K562 (cell line): ENCODE measurements around the gene RBFOX2. TPM values are rescaled to one million over a fixed set of nuclear protein-coding genes. Genes with fewer than 3 reads are reported as not detected.

Source experiments
- CEBPG ChIP-seq, 3 experiments: fragments of 200-800 bp in 1 of 3; sonication (Bioruptor generic) in 1 of 3; sonication (generic) in 1 of 3; formaldehyde crosslinking in 1 of 3; IDR thresholded peaks in 2 of 3; conservative IDR thresholded peaks in 1 of 3; 2 replicates each; pipeline versions ENCODE4 v1.6.1 to v1.8.0; 2016 to 2022; ENCODE audit warnings: missing compliant biosample characterization in 2 of 3, missing genetic modification characterization in 2 of 3, mild to moderate bottlenecking in 1 of 3, missing genetic modification reagents in 1 of 3
- CREM ChIP-seq: IDR thresholded peaks from 2 replicates; pipeline ENCODE4 v1.6.1; 2014; ENCODE audit warnings: antibody characterized with exemption, low read depth
- CTBP1 ChIP-seq: fragments of 450-650 bp; IDR thresholded peaks from 2 replicates; pipeline ENCODE4 v1.6.1; 2016; ENCODE audit warnings: borderline replicate concordance
- CXXC5 ChIP-seq: fragments of 250-450 bp; sonication (Bioruptor Pico); IDR thresholded peaks from 2 replicates; pipeline ENCODE4 v1.8.0; 2022; ENCODE audit warnings: inconsistent platforms, mild to moderate bottlenecking, moderate library complexity
- EZH2 ChIP-seq: IDR thresholded peaks from 2 replicates; pipeline ENCODE4 v1.6.1; 2012; ENCODE audit warnings: low read depth, mild to moderate bottlenecking, inconsistent platforms, low read length, borderline replicate concordance
- FOSL1 ChIP-seq: fragments of 200-800 bp; sonication (Bioruptor generic); conservative IDR thresholded peaks from 2 replicates; pipeline ENCODE4 v1.6.1; 2016; ENCODE audit warnings: missing genetic modification characterization, missing compliant biosample characterization
- HMG20B ChIP-seq: fragments of 250-450 bp; sonication (Bioruptor Pico); IDR thresholded peaks from 2 replicates; pipeline ENCODE4 v1.5.0; 2021; ENCODE audit warnings: mild to moderate bottlenecking
- MAZ ChIP-seq, 2 experiments: fragments of 450-650 bp in 1 of 2; sonication (generic) in 1 of 2; formaldehyde crosslinking; IDR thresholded peaks in 1 of 2; conservative IDR thresholded peaks in 1 of 2; 2 replicates each; pipeline versions ENCODE4 v1.4.0 to v1.5.0; 2020; ENCODE audit warnings: mild to moderate bottlenecking in 1 of 2, missing genetic modification reagents in 1 of 2
- NR2C2 ChIP-seq, 2 experiments: fragments of 200-800 bp in 1 of 2; sonication (Bioruptor generic) in 1 of 2; sonication (generic) in 1 of 2; formaldehyde crosslinking in 1 of 2; IDR thresholded peaks; 2 replicates each; pipeline versions ENCODE4 v1.6.1 to v1.8.0; 2016 to 2022; ENCODE audit warnings: mild to moderate bottlenecking in 1 of 2, missing compliant biosample characterization in 1 of 2, missing genetic modification characterization in 1 of 2, missing genetic modification reagents in 1 of 2
- PTRF ChIP-seq: fragments of 450-650 bp; IDR thresholded peaks from 2 replicates; pipeline ENCODE4 v1.6.1; 2016; ENCODE audit warnings: mild to moderate bottlenecking, missing genetic modification characterization, missing compliant biosample characterization
- RBM39 ChIP-seq: fragments of 200-400 bp; formaldehyde crosslinking; optimal IDR thresholded peaks from 2 replicates; pipeline ENCODE3; 2018; ENCODE audit warnings: low read depth, low read length
- RCOR1 ChIP-seq, 2 experiments: IDR thresholded peaks; 2 replicates each; pipeline ENCODE4 v1.6.1; 2012; ENCODE audit warnings: low read depth in 2 of 2, low read length in 2 of 2, borderline replicate concordance in 1 of 2, improper control_type of control experiment in 1 of 2
- ZNF347 ChIP-seq: fragments of 450-650 bp; formaldehyde crosslinking; IDR thresholded peaks from 2 replicates; pipeline ENCODE4 v1.4.0; 2020; ENCODE audit warnings: low read depth, mild to moderate bottlenecking, moderate library complexity
- ZNF584 ChIP-seq: fragments of 200-800 bp; sonication (Bioruptor generic); IDR thresholded peaks from 2 replicates; pipeline ENCODE4 v1.6.1; 2016; ENCODE audit warnings: low read depth, mild to moderate bottlenecking, missing genetic modification characterization, missing compliant biosample characterization
- ZSCAN32 ChIP-seq: fragments of 450-650 bp; formaldehyde crosslinking; IDR thresholded peaks from 2 replicates; pipeline ENCODE4 v1.4.0; 2020; ENCODE audit warnings: mild to moderate bottlenecking, moderate library complexity
- polyA plus RNA-seq, 8 experiments: library from polyadenylated mRNA; depleted of rRNA in 4 of 8; stranded (reverse) in 5 of 8; unstranded in 3 of 8; fragments of >200 nt; fragmentation: Nextera tagmentation in 2 of 8; fragmentation: Illumina TruSeq in 1 of 8; extraction: Ambion mirVana in 2 of 8; extraction: Trizol in 1 of 8; gene quantifications; 2 replicates each; pipeline versions ENCODE4 v1.2.1 to v1.2.3, GENCODE V29; 2011 to 2014; ENCODE audit warnings: inconsistent platforms in 1 of 8, missing spikeins in 1 of 8
- total RNA-seq, 7 experiments: library from RNA; depleted of rRNA in 6 of 7; stranded (reverse); fragments of >200 nt in 6 of 7; fragmentation: Illumina TruSeq in 2 of 7; extraction: Trizol in 2 of 7; gene quantifications; 2 replicates each; pipeline versions ENCODE4 v1.2.1 to v1.2.3, GENCODE V29; 2011 to 2021; ENCODE audit warnings: low replicate concordance in 1 of 7
- TF ChIP-seq, protein P1 (sequence below): fragments of 250-450 bp; sonication (Bioruptor Pico); IDR thresholded peaks from 2 replicates; pipeline ENCODE4 v1.8.0; 2022; ENCODE audit warnings: moderate library complexity, mild to moderate bottlenecking, inconsistent platforms
- TF ChIP-seq, protein P2 (sequence below), 3 experiments: IDR thresholded peaks in 2 of 3; conservative IDR thresholded peaks in 1 of 3; 2 replicates each; pipeline ENCODE4 v1.5.1; 2011 to 2012; ENCODE audit warnings: low read length in 3 of 3, mild to moderate bottlenecking in 3 of 3, control low read depth in 2 of 3, improper control_type of control experiment in 1 of 3, inconsistent platforms in 1 of 3, low read depth in 1 of 3, mixed read lengths in 1 of 3, moderate library complexity in 1 of 3; ENCODE audit not compliant: insufficient read depth in 2 of 3
- TF ChIP-seq, protein P3 (sequence below): fragments of 200-800 bp; sonication (Bioruptor generic); IDR thresholded peaks from 2 replicates; pipeline ENCODE4 v1.6.1; 2017; ENCODE audit warnings: missing genetic modification characterization, missing compliant biosample characterization
- TF ChIP-seq, protein P4 (sequence below): sonication (generic); formaldehyde crosslinking; IDR thresholded peaks from 2 replicates; pipeline ENCODE4 v1.8.1; 2022; ENCODE audit warnings: missing genetic modification reagents

The RBFOX2 gene
- total and polyA plus RNA-seq, 9 of the 15 experiments (the other 6 are each of a cell fraction or from before 2014, with no cell fraction given), result 5.8 to 24.8 (median 14.2) TPM

DNA sequence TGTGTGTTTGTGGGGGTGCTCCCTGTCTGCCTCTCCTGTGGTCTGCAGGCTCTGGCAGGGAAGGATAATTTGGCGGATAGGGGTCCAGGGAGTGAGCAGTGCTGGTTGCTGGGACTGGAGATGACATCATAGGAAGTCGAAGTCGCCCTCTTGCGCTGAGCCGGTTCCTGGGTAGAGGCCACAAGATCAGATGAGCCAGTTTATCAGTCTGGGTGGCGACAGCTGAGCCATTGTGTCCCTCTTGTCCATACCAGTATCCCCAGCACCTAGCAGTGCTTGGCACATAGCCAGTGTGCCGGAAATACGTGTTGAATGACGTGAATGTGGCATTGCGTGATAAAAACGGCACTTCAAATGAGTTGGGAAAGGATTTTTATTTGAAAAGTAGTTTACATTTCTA, 301.2 kb downstream of the RBFOX2 start (continued):
- TF ChIP-seq ZNF584 (CRISPR knock-in tag), result no peak
- TF ChIP-seq, protein P1, sequence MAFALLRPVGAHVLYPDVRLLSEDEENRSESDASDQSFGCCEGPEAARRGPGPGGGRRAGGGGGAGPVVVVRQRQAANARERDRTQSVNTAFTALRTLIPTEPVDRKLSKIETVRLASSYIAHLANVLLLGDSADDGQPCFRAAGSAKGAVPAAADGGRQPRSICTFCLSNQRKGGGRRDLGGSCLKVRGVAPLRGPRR (CRISPR knock-in tag), result no peak
- peak in 1 of 2 experiments; percentile 46; a peak in 1 of 4 replicates for TF ChIP-seq RCOR1 (IDR thresholded peaks at IDR 0.05; ENCODE audit: borderline replicate concordance in 1 of 2, low read depth in 2 of 2, low read length in 2 of 2)
- TF ChIP-seq, protein P2, sequence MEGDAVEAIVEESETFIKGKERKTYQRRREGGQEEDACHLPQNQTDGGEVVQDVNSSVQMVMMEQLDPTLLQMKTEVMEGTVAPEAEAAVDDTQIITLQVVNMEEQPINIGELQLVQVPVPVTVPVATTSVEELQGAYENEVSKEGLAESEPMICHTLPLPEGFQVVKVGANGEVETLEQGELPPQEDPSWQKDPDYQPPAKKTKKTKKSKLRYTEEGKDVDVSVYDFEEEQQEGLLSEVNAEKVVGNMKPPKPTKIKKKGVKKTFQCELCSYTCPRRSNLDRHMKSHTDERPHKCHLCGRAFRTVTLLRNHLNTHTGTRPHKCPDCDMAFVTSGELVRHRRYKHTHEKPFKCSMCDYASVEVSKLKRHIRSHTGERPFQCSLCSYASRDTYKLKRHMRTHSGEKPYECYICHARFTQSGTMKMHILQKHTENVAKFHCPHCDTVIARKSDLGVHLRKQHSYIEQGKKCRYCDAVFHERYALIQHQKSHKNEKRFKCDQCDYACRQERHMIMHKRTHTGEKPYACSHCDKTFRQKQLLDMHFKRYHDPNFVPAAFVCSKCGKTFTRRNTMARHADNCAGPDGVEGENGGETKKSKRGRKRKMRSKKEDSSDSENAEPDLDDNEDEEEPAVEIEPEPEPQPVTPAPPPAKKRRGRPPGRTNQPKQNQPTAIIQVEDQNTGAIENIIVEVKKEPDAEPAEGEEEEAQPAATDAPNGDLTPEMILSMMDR (IDR thresholded peaks at IDR 0.05 in 2 of 3, conservative IDR thresholded peaks at IDR 0.05 in 1 of 3; ENCODE audit: insufficient read depth in 2 of 3, low read depth in 1 of 3, low read length in 3 of 3), result peak; percentile 20 to 37 (median 23); a peak in 3 of 6 replicates
- TF ChIP-seq ZSCAN32, result no peak
- peak; percentile 84 for TF ChIP-seq CREM
- TF ChIP-seq ZNF347 (CRISPR knock-in tag), result no peak
- TF ChIP-seq, protein P3, sequence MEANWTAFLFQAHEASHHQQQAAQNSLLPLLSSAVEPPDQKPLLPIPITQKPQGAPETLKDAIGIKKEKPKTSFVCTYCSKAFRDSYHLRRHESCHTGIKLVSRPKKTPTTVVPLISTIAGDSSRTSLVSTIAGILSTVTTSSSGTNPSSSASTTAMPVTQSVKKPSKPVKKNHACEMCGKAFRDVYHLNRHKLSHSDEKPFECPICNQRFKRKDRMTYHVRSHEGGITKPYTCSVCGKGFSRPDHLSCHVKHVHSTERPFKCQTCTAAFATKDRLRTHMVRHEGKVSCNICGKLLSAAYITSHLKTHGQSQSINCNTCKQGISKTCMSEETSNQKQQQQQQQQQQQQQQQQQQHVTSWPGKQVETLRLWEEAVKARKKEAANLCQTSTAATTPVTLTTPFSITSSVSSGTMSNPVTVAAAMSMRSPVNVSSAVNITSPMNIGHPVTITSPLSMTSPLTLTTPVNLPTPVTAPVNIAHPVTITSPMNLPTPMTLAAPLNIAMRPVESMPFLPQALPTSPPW (CRISPR knock-in tag), result peak; percentile 19; the same call in 1 of the 2 replicates
- 0 out of 4 replicates have a peak, but pooled peaks of 1 of the 2 experiments have one; percentile 37 for TF ChIP-seq MAZ (CRISPR knock-in tag; conservative IDR thresholded peaks at IDR 0.05 in 1 of 2, IDR thresholded peaks at IDR 0.05 in 1 of 2)
- TF ChIP-seq CXXC5, result 0 out of 2 replicates have a peak, but pooled peaks have one; percentile 19
- 0 out of 2 replicates have a peak, but pooled peaks have one; percentile 35 for TF ChIP-seq FOSL1 (tag)
- TF ChIP-seq CEBPG (CRISPR knock-in tag; IDR thresholded peaks at IDR 0.05), result no peak
- 0 out of 4 replicates have a peak, but pooled peaks of 1 of the 2 experiments have one; percentile 10 for TF ChIP-seq CEBPG (tag; conservative IDR thresholded peaks at IDR 0.05 in 1 of 2, IDR thresholded peaks at IDR 0.05 in 1 of 2)
- no peak for TF ChIP-seq NR2C2 (CRISPR knock-in tag; IDR thresholded peaks at IDR 0.05)
- peak; percentile 24; the same call in 1 of the 2 replicates for TF ChIP-seq NR2C2 (tag; IDR thresholded peaks at IDR 0.05)
- TF ChIP-seq HMG20B (CRISPR knock-in tag), result no peak
- TF ChIP-seq, protein P4, sequence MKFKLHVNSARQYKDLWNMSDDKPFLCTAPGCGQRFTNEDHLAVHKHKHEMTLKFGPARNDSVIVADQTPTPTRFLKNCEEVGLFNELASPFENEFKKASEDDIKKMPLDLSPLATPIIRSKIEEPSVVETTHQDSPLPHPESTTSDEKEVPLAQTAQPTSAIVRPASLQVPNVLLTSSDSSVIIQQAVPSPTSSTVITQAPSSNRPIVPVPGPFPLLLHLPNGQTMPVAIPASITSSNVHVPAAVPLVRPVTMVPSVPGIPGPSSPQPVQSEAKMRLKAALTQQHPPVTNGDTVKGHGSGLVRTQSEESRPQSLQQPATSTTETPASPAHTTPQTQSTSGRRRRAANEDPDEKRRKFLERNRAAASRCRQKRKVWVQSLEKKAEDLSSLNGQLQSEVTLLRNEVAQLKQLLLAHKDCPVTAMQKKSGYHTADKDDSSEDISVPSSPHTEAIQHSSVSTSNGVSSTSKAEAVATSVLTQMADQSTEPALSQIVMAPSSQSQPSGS (CRISPR knock-in tag), result no peak
- TF ChIP-seq RBM39, result no peak
- TF ChIP-seq CTBP1, result peak; percentile 48; the same call in 1 of the 2 replicates
- no peak for TF ChIP-seq PTRF
- TF ChIP-seq EZH2, result no peak
